Glomerular visceral epithelial cell (primary cell): ENCODE data around the gene TBC1D8B.
"Not testable (repeated sequence)": the region's sequence is repeated elsewhere in the genome, so short reads cannot be mapped to it uniquely, and the experiment has no call there.

ENCODE experiments used
- DNase-seq: peaks from one replicate; pipeline ENCODE4 v3.0.0-alpha.2; 2016; ENCODE audit errors: extremely low spot score

The TBC1D8B gene

GRCh38 chrX:106802388-106803275 lies at the start of gene TBC1D8B:
Gene TBC1D8B (plus strand): TSS chrX:106802673. CDS start chrX:106802854, 181 bp downstream.
- peak; percentile 87 for DNase-seq

DNA sequence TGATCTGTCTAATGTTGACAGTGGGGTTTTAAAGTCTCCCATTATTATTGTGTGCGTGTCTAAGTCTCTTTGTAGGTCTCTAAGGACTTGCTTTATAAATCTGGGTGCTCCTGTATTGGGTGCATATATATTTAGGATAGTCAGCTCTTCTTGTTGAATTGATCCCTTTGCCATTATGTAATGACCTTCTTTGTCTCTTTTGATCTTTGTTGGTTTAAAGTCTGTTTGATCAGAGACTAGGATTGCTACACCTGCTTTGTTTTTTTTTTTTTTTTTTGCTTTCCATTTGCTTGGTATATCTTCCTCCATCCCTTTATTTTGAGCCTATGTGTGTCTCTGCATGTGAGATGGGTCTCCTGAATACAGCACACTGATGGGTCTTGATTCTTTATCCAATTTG lies 33.2 kb upstream of the TBC1D8B start:
- not testable (repeated sequence) for DNase-seq

GRCh38 chrX:106774981-106775380 lies 27.5 kb upstream of the TBC1D8B start:
- peak; percentile 5 for DNase-seq

- DNase-seq = no peak
These were observed 22.2 kb upstream of the TBC1D8B start for GRCh38 chrX:106780264-106780663.

DNA sequence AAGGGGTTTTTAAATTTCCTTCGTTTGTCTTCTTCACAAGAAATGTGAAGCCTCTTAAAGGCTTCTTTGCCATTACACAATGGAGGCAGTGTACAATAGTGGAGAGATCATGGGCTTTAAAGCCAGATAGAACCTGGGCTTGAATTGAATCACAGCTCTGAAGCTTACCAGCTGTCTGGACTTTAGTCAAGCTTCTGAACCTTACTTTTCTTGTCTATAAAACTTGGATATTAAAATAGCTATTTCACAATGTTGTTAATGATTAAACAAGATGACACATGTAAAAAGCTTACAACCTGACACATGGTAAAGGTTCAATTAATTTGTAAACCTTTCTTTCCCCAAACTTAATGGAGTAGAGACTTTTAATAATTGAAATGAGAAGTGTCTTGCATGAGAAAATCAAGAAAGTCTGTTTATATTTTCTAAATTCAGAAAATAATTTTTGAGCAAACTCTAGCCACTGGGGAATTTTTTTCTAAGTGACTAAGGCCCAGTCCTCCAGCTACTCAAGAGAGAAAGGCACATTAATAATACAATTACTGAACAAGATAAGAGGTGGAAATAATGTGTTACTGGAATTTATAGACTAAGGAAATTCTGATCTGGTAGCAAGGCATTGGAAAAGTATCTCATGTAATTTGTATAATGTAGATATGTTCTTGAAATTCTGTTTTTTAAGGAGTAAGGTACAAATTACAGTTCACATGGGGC lies 21.7 kb upstream of the TBC1D8B start:
- DNase-seq = peak; percentile 49

GRCh38 chrX:106783716-106784115 lies 18.8 kb upstream of the TBC1D8B start:
- DNase-seq = no peak

- peak; percentile 8 for DNase-seq
These were observed 11.0 kb upstream of the TBC1D8B start for GRCh38 chrX:106791495-106791894.

- no peak for DNase-seq
These were observed 448 bp upstream of the TBC1D8B start for GRCh38 chrX:106802063-106802387.

- no peak for DNase-seq
These were observed 8.8 kb downstream of the TBC1D8B start for GRCh38 chrX:106811131-106811910.

GRCh38 chrX:106812930-106813329 lies 10.5 kb downstream of the TBC1D8B start:
- DNase-seq = peak; percentile 6

DNA sequence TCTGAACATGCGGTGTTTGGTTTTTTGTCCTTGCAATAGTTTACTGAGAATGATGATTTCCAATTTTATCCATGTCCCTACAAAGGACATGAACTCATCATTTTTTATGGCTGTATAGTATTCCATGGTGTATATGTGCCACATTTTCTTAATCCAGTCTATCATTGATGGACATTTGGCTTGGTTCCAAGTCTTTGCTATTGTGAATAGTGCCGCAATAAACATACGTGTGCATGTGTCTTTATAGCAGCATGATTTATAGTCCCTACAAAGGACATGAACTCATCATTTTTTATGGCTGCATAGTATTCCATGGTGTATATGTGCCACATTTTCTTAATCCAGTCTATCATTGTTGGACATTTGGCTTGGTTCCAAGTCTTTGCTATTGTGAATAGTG lies 11.6 kb downstream of the TBC1D8B start:
- DNase-seq = not testable (repeated sequence)

DNA sequence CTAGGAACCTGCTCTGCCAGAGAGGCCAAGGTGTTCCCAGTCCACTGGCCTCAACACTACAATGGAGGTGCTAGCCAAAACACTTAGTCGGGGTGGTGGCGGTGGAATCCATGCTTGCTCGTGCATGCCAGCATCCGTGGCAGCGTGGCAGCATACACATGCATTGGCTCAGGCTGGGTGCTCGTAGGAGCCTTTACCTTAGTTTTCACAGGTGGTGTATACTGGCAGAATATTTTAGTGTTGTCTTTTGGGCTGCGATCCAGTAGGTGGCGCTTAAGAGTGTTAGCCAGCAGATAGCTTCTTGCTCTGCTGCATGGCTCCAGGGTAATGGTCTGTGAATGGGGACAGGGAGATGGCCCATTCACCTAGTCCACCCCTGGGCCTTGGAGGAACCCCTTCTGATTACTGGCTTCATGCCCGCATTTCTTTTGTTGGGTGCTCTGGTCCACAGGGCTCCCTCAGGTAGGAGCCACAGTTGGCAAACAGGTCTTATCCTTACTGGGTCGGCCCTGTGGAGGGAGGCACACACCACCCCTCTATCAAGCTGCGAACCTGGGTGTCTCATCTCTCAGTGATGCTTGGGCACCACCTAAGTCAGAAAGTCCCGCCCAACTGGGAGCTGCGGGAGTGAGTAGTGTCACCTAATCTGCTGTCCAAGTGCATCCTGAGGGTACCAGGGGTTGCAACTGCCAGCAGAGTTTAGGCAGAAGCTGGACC lies 60.7 kb downstream of the TBC1D8B start:
- DNase-seq = peak; percentile 2

- DNase-seq = no peak
These were observed 61.2 kb downstream of the TBC1D8B start for GRCh38 chrX:106863697-106864096.

GRCh38 chrX:106872796-106873195 lies 70.3 kb downstream of the TBC1D8B start:
- not testable (repeated sequence) for DNase-seq

GRCh38 chrX:106874075-106874474 lies 71.6 kb downstream of the TBC1D8B start:
- DNase-seq = peak; percentile 12

DNA sequence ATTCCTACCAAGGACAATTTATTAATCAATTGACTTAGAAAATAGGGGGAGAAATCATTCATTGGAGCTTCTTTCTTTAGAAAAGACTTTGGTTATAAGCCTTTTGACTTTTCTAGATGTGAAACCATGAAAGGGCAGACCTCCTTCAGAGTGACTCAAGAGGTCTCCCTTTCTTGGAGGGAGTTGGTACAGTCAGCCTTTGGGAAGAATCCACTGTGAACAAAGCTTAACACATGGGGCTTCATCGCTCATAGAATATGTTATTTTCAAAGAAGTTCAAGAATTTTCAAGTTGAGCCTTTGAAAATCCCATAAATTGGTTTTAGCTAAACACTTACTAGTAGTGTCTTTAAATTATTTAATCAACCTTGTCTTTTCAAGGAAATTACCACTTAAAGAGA lies 72.7 kb downstream of the TBC1D8B start:
- no peak for DNase-seq

DNA sequence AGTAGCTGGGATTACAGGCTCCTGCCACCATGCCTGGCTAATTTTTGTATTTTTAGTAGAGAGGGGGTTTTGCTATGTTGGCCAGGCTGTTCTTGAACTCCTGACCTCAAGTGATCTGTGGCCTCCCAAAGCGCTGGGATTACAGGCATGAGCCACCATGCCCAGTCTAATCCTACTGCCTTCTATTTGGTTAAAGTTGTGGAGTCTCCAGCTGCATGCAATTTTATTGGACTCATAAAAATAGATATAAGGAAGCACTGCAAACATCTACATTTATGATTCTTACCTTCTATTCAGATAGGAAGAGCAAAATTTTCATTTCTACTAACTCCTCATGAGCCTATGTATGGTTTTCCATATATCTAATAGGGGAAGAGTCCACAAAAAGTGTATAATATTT lies 87.0 kb downstream of the TBC1D8B start:
- DNase-seq = no peak

- no peak for DNase-seq
These were observed 89.4 kb downstream of the TBC1D8B start for GRCh38 chrX:106891762-106892460.

DNA sequence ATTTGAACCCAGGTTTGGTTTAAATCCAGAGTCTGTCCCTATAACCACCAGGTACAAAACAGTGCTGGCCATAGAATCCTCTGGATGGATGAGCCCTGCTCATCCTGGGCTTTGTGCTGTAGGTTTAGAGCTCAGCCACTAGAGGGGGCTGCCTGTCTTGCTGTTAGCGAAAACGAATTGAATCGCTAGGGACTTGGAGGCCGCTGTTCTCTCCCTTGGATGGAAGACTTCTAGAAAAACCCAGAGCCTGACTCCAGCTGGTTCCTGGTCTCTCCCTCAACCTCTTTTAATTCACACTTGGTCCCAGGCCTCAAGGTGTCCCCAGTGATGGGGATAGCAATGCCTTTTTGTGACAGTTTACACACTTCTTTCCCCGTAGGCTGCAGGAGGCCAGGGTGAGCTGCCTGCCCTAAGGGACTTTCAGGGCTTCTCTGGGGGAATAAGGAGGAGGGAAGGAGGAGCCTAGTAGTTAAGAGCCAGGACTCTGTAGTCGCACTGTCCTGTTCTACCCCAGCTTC lies 92.0 kb downstream of the TBC1D8B start:
- DNase-seq = peak; percentile 68

DNA sequence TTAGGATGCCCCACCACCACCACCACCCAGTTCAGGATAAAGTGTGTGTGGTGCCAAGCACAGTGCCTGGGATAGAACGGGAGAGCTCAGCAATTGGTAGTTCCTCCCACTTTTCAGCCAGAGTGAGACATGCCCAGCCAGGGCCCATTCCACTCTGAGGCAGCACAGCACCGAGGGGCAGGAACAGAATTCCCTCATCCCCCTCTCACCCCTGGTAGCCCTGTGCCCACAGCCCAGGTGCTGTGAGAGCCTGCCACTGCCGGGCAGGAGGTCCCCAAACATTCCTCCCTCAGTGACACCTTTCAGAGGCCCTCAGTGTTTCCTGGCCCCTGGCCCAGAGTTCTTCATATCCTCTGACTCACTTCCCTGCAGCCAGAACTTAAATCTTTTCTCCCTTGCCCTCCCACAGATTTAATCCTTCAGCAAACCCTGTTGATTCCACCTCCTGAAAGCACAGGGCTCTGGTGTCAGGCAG lies 92.5 kb downstream of the TBC1D8B start:
- peak; percentile 73 for DNase-seq

DNA sequence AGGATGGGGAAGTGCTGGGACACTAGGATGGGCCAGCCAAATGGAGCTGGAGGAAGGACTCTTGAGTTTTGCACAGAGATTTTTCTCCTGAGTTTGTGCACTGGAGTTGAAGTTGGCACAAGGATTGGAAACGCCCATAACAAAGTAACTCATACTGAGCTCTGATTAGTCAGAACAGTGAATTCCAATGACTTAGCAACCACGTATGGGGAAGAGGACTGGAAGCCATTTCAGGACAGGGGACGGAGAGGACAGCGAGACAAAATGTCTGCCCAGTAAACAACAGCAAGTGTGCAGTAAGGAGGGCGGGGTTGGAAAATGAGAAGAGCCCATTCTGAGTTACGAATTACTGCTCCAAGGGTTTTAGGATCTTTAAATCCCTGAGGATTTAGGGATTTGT lies 94.8 kb downstream of the TBC1D8B start:
- no peak for DNase-seq
